NCI-H345 (cell line): ENCODE data around the gene NAV2.
A peak's percentile ranks its signal among the peaks of the same experiment; 100 is the strongest.

Experiments
- DNase-seq: peaks from one replicate; lab custom pipeline; 2025; lab: John Stamatoyannopoulos, UW

NAV2 gene

DNA sequence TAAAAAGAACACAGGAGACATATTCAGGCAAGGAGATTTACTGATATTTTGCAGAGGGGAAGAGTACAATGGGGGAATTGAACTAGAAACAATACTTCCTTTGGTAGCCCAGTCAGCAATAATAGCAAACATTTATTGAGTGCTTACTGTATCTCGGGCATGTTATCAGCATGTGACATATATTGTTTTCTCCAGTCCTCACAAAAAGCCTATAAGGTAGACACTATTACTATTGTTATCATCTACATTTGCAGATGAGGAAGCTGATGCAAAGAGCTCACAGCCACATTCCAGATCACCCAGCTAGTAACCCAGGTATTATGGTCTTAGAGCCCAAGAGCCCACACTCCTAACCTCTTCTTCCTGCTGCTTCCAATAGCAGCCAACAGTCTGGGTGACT is 27.9 kb downstream of the NAV2 start:
- DNase-seq = no peak

DNA sequence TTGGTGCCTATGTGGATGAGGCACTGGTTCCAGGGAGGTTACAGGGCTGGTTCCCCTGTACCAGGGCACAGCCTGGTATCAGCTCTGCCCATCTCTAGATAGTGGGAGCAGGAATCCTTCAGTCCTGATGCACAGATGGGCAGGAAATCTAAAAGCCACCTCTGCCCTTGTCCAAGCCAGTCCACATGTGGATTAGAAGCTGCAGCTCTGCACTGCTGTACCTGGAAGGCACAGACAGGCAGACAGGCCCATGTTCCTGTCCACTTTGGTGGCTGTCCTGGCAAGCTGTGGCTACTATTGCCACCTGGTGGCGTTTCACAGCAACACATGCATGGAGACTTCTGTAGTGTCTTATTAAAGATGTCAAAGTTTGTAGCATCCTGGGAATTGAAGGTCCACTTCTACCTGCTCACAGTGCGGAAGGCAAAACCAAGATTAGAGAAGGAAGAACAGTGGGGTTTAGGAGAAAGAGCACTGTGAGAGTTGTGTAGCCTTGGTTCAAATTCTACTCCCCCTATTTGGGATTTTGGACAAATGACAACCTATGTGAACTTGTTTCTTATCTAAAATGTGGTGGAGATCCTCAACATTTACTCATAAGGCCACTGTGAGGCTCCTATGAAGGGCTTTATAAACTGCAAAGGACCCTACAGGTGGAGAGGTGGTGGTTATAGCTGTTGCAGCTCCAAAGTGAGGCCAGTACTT is 30.1 kb downstream of the NAV2 start:
- DNase-seq = peak; percentile 74

DNA sequence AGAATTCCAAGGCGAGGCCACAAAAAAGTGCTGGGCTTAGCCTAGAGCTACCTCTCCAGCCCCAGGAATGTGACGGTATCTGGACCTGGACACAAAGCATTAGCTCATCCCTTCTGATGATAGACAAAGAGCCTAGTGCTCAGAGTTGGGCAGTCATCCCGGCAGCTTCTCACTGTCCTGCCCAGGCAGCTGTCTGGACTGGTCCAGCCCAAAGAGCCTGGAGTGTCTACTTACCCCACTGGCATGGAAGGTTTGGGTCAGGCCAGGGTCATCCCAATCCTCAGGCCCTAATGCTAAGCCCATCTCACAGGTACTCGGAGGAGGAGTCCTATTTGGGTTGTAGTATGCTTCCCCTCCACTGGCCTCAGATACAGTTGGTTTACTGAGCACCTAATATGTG is 31.0 kb downstream of the NAV2 start:
- no peak for DNase-seq

DNA sequence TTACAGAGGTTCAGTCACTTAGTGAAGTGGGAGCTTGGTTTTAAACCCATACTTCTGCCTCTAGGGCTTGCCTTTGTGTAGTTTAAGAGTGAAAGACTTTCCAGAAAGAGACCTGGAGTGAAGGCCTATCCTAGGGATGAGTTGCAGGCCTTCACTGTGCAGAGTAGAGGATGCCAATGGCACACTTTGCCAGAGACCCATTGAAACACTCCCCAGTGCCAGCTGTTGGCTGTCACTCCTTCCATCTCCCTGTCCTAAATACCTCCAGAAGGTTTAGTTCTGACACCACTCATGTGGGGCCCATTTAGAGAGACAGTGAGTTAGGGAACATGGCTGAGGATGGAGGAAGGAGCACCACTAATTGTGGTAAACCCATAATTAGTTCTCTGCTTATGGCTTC is 31.5 kb downstream of the NAV2 start:
- no peak for DNase-seq

DNA sequence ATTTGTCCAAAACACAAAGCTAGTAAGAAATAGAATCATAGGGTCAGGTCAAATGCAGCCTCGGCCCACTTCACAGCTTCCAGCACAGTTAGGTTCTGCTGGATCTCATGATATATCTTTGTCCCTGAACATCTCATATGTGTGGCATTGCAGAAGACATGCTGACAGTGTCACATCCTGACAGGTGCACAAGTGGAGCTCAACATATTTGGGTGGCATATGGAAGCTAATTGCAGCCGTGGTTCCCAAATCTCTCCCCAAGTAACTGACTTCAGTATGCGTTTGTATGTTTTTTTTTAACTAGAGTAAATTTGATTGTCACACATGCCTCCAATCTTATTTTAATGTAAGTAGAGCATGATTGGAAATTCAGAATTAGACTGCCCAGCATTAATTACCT is 33.4 kb downstream of the NAV2 start:
- no peak for DNase-seq

DNA sequence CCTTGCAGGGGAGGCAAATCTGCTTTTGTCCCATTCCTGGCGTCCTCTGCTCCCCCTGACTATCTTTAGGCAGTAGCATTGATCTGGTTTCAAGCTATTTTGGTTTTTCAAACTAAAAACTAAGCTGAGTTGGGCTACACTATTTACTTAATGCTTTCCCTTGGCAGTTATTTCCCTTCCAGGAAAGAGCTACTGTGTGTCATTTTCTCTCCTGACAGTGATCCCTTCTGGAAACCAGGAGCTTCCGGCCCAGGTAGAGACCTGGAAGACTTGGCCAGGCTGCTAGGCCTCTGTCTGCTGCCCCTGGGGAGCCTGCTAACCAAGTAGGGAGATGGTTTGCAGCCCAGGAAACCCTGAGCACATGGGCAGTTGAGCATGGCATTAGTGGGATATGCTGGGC is 35.0 kb downstream of the NAV2 start:
- DNase-seq = no peak

DNA sequence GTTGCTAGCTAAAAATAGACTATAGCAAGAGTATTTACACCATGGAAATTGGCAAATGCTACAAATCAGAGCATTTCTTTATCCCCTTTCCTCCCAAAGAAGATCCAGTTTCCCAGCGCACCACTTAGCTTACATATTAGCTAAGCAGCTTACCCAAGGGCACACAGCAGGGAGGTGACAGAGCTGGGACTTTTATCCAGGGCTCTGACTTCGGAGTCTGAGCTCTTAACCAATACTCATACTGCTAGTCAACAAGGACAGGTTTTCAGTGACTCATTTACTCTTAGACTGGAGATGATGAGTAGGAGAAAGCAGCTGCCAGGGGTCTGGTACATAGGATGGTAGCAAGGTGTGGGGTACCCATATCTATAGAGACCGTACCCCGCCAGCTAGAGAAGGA is 38.4 kb downstream of the NAV2 start:
- no peak for DNase-seq

DNA sequence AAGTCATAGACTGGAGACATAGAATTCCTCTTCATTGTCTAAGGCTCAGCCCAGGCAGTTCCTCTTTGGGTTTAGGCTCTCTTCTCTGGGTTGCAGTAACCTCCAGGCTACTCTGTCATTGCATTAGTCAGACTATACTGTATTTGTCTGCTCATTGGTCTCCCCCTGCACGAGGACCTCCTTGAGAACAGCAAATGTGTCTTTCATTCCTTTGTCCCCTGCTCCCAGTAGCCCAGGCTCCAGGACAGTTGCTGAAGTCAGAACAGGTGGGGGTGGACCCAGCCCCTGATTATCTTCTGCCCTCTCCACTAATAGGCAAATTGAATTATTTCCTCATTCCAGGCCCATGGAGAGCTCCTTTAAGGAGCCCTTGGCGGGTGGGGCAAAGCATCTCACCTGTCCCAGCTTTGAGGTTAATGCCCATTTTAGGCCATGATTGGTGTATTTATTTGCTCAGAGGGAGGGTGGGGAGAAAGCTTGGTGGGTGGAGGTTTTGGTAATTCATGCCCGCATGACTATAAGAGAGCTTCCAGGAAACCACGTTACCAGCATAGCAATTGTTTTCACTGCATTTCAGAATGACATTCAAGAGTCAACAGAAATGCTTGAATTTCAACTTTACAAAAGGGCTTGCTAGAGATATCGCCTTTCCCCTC is 40.9 kb downstream of the NAV2 start:
- no peak for DNase-seq

DNA sequence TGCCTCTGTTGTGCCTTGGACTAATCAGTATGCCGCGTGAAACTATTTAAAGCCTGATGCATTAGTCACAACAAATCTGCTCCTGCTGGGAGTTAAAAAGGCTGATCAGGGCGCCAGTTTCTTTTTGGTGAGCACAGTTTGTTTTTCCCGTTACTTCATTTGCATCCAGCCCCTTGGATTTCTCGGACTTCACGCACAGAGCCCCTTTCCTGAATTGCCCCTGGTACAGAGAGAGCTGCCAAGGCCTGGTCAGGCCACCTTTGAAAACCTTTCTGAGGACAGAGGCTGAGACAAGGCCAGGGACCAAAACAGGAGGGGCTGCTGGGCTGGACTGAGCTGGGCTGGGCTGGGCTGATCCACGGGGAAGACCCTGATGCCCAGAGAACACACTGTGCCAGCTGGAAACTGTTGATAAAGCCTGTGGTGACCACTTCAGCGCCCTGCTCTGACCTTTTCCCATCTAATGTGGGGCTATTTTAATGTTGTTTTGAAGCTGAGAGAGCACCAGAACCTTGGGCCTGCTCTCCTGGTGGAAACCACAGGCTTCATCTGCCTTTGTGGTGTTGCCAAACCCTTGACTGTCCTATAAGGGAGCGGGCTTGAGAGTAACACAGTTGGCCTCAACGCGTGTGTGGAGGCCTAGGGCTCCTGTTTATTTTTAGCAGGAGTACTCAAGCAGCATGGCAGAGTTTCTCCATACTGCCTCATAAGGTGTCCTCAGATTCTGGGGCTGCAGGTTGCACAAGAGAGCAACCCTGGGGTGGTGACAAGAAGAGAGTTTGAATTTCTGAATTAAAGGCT is 44.2 kb downstream of the NAV2 start:
- no peak for DNase-seq

DNA sequence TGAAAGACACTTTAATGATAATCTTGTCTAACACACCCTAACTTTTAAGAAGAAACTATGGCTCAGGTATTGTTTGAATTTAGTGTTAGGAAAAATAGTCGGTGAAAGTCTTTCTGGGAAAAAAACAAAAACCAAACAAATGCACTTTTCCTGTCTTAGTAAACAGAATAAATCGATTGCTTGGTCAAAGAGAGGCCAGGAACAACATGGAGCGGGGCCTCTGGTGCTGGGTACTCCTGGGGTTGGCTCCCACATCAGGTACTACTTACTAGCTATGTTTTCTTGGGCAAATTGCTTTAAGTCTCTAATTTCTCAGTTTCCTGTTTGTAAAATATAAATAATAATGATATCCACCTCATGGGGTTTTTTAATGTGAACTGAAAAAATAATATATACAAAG is 46.8 kb downstream of the NAV2 start:
- DNase-seq = no peak

DNA sequence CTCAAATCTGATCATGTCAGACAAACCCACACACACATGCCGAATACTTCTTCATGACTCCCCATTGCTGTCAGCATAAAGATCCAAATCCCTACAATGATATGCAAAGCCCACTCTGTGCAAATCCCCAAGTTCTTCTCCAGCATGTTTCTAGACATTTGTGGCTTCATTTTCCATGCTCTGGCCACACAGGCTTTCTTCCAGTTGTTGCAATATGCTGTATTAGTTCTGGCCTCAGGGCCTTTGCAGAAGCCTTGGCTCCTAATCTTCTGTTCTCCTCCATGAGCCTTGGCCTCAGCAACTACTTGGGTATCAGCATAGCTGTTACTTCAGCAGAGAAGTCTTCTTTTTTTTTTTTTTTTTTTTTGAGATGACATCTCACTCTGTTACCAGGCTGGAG is 49.6 kb downstream of the NAV2 start:
- no peak for DNase-seq

DNA sequence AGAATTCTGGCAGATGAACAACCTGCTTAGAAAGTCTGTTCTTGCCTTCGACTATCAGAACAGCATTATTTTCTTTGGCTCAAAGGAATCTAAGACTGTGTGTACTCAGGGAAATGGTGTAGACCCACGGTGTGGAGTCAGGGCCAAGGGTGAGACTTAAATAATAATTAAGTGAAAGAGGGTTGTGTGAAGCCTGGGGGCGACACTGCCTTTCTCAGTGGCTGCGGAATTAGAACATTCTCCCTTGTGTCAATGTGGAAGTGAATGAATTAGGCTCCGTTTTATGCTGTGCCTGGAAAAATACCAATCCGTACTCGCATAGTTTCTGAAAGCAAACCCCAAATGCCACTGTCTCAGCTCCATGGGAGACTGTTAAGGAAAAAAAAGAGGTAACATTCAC is 50.7 kb downstream of the NAV2 start:
- no peak for DNase-seq

DNA sequence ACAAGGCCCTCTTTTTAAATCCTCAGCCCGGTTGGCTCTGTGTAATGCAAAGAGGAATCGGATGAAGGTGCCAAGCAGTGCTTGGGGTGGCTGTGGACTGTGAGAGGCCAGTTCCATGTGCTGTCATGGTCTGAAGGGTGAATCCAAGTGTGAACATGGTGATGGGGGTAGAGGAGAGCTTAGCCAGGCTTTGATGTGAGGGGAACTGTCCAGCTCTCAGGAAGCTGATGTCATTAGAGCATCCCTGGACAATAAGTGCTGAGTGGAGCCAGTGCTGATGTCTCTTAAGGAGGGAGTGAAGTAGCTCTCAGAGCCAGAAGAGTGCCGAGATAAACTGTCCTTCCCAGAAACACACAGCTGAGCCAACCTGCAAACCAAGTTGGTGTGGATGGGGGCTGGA is 53.6 kb downstream of the NAV2 start:
- no peak for DNase-seq

DNA sequence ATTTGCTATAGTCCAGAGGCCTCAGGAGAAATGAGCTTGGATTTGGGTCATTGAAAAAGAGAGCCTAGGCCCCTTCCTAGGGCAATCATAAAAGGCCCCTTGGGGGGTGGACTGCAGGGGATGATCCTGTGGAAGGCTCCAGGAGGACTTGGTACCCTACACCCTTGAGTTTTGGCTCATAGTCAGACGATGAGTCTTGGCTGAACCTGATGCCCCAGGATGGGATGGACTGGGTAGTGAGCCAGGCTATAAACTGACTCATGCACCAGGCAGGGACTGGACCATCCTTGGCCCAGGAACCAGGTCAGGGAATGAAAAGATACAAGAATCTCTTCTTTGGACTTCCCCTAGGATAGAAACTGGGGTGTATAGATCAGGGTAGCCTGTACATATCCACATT is 54.2 kb downstream of the NAV2 start:
- no peak for DNase-seq

DNA sequence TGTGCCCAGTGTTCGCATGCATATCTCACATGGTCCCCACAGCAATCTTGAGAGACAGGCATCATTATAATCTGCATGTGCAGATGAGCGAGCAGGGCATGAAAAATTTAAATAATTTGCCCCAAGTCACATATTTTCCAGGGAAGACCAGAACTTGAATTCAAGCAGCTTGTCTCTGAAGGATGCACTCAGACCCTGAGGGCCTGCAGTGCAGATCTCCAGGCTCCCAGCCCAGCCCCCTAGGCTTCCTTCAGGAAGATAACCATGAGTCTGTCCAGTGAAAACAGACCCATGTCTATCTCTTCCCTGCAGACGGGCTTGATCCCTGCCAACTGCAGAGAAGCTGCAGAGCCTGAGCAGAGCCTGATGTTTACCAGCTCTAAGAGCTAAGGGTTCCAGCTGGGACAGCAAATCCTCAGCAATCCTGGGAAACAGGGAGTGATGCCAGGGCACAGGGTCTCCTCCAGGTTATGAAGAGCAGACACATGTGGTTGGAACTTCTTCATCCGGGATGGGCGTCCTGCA is 55.1 kb downstream of the NAV2 start:
- no peak for DNase-seq

DNA sequence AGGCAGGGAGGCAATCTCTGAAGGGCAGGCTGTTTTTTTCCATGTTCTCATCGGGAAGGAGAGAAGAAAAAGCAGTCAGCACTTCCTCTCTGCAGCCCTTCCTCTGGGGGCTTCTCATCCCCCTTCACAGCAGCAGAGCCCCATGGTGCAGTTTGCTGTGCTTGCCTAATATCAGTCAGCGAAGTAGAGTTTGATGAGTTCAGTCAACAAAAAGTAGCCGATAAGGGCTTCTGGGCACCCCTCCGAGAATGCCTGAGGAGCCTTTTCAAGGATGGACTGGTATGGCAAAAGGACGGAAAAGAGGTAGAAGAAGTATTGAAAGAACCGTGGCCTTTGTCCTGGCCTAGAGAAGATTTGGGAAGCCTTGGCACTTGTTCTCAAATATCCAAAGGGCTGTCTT is 55.6 kb downstream of the NAV2 start:
- no peak for DNase-seq

DNA sequence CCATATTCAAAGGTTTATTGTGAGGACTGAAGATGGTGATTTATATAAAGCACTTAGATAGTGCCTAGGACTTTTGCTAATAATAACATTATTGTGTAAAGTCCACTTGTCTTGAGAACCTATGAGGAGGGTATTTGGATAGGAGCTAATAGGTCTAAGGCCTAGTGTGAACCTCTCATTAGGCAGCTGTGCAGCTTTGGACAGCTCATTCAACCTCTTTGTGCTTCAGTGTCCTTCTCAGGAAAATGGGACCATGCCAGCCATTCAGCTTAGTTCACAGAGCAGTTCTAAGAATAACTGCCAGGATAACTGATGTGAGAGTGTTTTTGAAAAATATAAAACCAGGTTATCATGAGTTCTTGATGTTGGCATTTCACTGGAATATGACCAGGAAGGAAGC is 56.2 kb downstream of the NAV2 start:
- DNase-seq = no peak

DNA sequence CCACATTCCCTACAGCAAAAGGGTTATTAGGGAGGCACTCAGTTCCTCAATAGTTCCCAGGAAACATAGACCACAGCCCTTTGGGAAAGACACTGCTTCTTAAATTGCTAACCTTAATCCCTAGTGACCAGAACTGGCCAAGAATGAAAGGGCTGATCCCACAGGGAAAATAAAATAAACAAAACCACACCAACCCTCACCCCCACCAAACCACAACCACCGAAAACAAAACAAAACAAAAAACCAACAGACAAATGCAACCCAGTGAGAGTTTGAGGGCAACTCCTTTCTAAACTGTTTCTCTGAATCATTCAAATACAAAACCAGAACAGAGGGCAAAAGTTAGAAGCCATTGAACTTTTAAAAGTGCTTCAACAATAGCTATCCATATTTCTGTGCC is 57.2 kb downstream of the NAV2 start:
- no peak for DNase-seq

DNA sequence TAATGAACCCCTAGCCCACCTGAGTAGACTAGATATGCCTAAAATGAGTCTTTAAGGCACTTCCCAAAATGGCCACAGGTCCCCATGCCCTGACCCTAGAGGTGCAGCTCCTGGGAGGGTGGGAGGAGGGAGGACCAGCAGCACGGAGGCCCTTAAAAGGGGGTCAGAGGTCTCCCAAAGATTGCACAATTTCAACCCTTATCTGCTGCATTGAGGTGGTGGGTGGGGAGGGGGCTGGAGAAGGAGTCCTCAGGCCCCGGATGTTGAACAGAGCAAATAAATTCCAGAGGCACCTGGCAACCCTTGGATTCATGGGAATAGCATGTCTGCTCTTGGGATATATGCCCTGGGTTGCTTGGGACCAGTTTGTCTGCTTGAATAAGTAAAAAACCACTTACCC is 57.6 kb downstream of the NAV2 start:
- DNase-seq = no peak

DNA sequence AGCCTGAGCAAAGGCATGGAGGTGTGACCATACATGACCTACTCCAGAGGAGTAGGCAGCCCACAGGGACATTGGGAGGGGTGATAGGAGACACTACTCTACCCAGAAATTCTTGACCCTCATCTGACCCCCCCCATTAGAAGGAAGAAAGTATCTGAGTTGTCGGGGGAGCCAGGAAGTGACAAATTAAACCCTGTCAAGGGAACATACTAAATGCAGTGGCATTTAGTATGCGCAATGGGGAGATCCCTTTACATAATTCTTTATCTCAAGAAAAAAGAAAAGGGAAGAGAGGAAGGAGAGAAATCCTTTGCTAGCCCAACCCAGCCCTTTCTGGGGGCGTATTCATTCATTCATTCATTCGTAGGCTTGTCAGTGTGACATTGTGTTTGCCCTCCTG is 58.8 kb downstream of the NAV2 start:
- no peak for DNase-seq

DNA sequence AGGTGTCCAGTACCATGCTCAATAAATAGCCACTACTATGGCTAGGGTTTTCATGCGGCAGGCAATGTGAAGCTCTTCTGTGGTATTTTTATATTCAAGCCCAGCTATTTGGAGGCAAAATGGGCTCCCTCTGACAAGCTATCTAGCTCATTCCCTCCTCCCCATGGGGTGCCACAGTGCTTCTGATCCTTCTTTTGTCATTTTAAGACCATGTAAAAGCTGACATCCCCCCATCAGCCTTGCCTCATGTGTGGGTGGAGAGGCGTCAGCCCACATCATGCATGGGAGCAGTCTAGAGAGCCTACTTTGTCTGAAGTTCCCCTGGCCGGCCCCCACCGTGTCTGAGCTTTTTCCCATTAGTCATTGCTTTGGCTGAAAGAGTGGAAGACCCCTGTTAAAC is 59.8 kb downstream of the NAV2 start:
- DNase-seq = no peak

DNA sequence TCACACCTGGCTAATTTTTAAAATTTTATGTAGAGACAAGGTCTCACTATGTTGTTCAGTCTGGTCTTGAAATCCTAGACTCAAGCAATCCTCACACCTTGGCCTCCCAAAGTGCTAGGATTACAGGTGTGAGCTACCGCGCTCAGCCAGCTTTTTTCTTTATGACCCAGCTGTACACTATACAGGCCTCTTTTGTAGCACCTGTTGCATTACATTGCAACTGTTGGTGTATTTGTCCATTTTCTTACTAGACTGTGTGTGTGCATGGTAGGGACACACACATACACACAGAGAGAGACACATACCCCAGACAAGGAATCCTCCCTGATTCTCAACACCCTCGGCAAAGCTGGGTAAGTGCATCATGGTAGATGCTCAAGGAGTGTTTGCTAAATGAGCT is 61.7 kb downstream of the NAV2 start:
- DNase-seq = no peak
